Nucleus accumbens (tissue), 56 donors: ENCODE results near the gene ST3GAL2.
"Not testable (repeated sequence)": the region's sequence is repeated elsewhere in the genome, so short reads cannot be mapped to it uniquely, and the experiment has no call there.

Experiments
- DNase-seq, 56 donors: peaks; one replicate each; lab custom pipeline; 2025; lab: John Stamatoyannopoulos, UW

The ST3GAL2 gene

GRCh38 chr16:70468776-70469525, 30.1 kb upstream of the ST3GAL2 start:
- DNase-seq = no peak

- DNase-seq = no peak
Measured at GRCh38 chr16:70467608-70468007, 28.7 kb upstream of the ST3GAL2 start.

DNA sequence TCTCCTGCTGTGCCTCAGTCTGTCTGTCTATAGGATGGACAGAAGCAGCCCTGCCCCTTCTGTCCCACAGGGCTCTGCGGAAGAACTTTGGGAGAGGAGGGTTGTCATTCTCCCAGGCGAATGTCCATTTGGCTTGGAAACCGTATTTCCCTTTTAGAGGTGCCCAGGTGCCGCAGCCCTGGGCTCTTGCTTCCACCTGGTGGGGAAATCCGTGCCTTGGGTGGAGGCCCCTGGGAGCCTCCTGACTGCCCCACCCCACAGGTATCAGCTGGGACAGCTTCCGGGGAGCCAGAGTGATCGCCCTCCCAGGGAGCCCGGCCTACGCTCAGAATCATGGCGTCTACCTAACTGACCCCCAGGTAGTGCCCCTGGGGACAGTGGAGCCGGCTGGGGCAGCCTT, 28.2 kb upstream of the ST3GAL2 start:
- no peak for DNase-seq

- no peak for DNase-seq
Measured at GRCh38 chr16:70466805-70467076, 27.8 kb upstream of the ST3GAL2 start.

- no peak for DNase-seq
Measured at GRCh38 chr16:70465999-70466804, 27.3 kb upstream of the ST3GAL2 start.

DNA sequence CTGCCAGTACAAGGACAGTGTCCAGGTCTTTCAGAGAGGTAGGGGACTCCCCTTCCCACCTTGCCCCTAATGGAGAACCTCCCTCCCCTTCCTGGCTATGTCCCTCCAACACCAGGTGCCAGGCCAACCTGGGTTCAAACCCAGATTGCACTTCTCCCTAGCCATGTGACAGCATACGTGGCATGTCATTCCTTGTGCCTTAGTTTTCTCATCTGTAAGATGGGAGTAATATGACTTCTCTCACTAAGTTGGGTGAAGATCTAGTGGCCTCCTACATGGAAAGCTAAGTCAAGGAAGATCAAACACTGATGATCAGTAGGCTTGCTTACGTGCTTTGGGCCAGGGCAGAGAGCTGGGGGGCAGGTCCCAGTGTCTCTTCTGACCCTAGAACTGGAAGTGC, 24.3 kb upstream of the ST3GAL2 start:
- no peak for DNase-seq

DNA sequence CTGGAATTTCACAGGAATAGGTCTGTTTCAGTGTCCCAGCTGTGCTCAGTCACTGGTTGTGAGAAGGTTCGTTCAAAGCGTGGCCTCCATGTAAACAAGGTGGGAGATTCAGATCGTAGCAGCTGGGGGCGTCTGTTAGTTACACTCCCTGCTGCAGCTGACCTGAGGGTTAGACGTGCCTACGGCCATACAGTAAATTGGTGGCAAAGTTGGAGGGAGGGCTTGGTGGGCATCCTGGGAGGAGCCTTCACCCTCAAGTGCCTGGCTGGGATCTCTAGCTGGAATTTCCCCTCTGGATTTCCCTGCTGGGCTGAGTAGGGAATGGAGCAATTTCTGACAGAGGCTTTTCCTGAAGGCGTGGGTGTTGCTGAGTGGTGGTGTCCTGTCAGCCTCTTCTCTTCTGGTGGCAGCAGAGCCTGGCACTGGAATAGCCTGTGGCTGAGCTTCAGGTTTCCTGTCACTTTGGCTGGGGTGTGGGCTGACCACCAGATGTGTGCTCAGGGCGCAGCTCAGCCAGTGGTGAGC, 21.9 kb upstream of the ST3GAL2 start:
- DNase-seq = no peak

- DNase-seq = no peak
Measured at GRCh38 chr16:70457446-70458166, 18.7 kb upstream of the ST3GAL2 start.

DNA sequence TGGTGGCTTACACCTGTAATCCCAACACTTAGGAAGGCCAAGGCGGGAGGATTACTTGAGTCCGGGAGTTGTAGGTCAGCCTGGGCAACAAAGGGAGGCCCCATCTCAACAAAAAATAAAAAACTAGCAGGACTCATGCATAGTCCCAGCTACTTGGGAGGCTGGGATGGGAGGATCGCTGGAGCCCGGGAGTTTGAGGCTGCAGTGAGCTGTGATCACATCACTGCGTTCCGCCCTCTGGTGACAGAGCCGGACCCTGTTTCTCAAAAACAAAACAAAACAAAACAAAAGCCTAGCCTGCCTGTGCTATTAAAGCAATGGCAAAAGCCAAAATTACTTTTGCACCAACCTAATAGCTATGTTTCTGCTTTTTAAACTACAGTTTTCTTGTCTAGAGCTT, 17.0 kb upstream of the ST3GAL2 start:
- no peak for DNase-seq

DNA sequence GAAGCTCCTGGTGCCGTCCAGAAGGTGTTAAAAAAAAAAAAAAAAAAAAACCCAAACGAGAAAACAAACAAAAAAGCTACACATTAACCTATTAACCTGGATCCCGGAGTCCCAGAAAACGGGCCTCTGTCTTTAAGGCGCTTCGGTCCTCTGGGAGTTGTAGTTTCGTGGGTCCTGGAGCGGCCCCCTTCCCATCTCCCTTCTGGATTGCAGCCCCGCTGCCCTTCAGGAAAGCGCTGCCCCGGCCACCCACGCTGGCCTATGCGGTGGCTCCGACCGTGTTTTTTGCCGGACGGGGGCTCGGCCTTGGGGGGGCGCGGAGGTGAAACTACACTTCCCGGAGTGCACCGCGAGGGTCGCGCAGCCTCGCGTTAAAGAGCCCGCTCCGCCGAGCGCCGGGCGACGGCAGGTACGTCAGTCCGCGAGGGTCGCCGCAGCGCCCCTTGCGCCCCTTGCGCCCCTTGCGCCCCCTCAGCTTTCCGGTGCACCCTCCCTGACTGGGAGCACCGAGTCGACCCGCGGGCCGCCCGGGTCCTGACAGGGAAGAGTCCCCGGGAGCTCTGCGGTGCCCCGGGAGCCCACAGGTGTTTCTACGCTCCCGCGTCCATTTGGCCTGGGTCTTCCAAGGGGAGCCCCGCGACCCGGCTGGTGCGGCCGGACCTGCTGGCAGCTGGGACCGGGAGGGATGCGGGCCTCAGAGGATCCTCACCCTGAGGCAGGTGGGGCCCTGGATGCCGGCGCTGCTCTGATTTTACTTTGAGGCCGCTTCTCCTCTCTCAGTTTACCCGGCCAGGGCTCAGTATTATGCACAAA, 15.5 kb upstream of the ST3GAL2 start, which contains the start of gene FCSK:
FCSK (plus strand) TSS at position 374 of the 813 bp plus-strand sequence. CDS start 8,596 bp downstream, outside the sequence.
- peak in 51 of 56 donors; percentile 10 to 87 (median 67) for DNase-seq

- DNase-seq = peak in 15 of 56 donors; percentile 21 to 61 (median 49)
Measured at GRCh38 chr16:70453892-70454221, 15.0 kb upstream of the ST3GAL2 start.

DNA sequence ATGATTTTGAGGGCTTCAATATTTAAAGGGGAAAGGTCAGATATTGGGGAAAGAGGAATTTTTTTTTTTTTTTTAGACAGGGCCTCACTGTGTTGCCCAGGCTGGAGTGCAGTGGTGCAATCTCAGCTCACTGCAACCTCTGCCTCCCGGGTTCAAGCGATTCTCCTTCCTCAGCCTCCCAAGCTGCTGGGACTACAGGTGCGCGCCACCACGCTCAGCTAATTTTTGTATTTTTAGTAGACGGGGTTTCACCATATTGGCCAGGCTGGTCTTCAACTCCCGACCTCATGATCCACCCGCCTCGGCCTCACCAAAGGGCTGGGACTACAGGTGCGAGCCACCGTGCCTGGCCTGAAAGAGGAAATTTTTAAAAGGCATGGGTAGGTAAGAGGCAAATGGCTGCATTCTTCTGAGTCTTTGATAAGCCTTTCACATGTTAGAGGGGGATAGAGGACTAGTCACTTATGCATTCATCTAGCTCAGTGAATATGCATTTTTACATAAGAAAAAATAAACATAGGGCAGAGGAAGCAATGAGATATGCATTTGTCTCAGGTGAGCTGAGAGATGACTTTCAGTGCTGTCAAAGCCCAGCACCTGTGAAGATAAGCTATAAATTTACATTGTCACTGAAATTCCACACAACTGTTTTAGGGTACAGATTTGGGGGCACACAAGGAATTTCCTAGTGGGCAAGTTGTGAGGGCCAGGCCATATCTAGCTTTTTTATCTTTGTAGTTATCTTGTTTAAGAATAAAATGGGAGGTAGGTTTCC, 14.4 kb upstream of the ST3GAL2 start:
- DNase-seq = no peak

DNA sequence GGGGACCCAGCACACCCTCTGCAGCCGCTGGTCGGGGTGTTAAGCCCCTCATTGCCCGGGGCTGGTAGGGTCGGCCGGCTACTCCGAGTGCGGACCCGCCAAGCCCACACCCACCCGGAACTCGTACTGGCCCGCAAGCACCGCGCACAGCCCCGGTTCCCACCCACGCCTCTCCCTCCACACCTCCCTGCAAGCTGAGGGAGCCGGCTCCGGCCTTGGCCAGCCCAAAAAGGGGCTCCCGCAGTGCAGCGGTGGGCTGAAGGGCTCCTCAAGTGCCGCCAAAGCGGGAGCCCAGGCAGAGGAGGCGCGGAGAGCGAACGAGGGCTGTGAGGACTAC, 12.1 kb upstream of the ST3GAL2 start:
- not testable (repeated sequence) for DNase-seq

- DNase-seq = not testable (repeated sequence)
Measured at GRCh38 chr16:70450142-70451003, 11.5 kb upstream of the ST3GAL2 start.

DNA sequence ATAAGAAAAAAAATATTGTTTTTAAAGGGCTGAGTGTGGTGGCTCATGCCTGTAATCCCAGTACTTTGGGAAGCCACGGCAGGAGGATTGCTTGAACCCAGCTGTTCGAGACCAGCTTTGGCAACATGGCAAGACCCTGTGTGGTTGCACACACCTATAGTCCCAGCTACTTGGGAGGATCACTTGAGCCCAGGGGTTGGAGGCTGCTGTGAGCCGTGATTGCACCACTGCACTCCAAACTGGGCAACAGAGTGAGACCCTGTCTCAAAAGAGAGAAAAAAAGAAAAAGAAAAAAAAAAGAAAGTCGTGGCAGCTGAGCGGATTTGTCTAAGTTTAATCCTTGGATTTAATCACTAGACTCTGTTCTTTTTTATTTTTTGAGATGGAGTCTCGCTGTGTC, 9.2 kb upstream of the ST3GAL2 start:
- no peak for DNase-seq

GRCh38 chr16:70444249-70445063, 5.6 kb upstream of the ST3GAL2 start:
- no peak for DNase-seq

DNA sequence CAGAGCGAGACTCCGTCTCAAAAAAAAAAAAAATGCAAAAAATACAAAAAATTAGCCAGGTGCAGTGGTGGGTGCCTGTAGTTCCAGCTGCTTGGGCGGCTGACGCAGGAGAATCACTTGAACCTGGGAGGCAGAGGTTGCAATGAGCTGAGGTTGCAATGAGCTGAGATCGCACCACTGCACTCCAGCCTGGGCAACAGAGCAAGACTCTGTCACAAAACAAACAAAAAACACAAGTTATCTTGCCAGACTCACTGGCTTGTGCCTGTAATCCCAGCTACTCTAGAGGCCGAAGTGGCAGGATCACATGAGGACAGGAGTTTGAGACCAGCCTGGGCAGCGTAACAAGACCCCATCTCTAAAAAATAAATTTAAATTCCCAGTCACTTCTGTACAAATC, 3.4 kb upstream of the ST3GAL2 start:
- no peak for DNase-seq
